Posterior vena cava (tissue), 2 donors: ENCODE data around the gene AVPR1B. TPM values are rescaled to one million over a fixed set of nuclear protein-coding genes. Genes with fewer than 3 reads are reported as not detected.
A peak's percentile ranks its signal among the peaks of the same experiment; 100 is the strongest.

Experiments used
- DNase-seq: peaks from one replicate; pipeline ENCODE4 v3.0.0-alpha.2; 2020; ENCODE audit warnings: low spot score
- intact Hi-C, 2 donors: fragments of 100-400 bp; cut with DNase I; formaldehyde crosslinking; loops; one replicate each; pipeline versions ENCODE4 v1.14.1 to v1.14.2; 2022 to 2023
- total RNA-seq, 2 donors: library from RNA; stranded (reverse); fragmentation: NEBNext Ultra II Directional; extraction: Animal tissue kit (Norgen Biotek cat#: 25700); gene quantifications; one replicate each; pipeline ENCODE4 v1.2.1, GENCODE V29; 2021
- donor health status: DM: yes; HTN: yes; CAD: no.
- donor health status: DM: yes; HTN: yes; CAD: no.

Gene AVPR1B
- total RNA-seq, 2 donors from 2014 or later = not detected

DNA sequence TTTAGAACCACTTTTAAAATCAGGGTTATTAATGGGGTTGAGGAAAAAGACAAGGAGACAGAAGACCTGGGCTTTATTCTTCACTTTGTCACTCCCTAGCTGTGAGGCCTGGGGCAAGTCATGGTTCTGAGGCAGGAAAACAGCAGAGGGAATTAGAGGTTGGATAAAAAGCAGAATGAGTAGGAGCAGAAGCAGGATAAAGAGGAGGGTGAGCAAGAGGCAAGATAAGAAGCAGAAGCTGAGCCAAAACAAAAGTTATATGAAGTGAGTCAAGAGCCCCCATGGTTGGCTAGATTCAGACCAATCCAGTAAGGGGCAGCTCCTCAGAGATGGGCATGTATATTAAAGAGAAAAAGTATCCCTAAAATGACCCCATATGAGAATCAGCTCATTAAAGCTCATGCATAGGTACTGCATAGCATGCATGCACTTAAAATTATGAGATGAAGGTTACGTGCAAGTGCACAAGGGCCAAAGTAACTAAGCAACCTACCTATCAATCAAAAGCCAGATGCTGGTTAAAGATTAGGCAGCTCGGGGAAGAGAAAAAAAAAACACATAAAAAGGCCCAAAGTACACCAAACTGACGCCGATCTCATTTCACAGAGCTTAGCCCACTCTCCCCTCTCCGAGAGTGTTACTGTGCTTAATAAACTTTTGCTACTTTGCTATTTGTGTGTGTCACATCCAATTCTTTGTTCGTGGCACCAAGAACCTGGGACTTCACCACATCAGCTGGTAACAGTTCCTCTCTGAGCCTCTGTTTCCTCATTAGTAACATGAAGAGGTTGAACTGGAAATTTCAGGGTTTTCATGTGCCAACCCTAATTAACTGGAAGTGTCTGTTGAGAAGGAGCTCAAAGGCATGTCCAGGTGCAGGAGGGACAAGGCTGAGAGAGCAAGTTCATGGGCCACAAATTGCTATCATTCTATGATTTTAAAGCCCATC, 2.2 kb downstream of the AVPR1B start:
- no peak for DNase-seq
- intact Hi-C loops = no loop called here

DNA sequence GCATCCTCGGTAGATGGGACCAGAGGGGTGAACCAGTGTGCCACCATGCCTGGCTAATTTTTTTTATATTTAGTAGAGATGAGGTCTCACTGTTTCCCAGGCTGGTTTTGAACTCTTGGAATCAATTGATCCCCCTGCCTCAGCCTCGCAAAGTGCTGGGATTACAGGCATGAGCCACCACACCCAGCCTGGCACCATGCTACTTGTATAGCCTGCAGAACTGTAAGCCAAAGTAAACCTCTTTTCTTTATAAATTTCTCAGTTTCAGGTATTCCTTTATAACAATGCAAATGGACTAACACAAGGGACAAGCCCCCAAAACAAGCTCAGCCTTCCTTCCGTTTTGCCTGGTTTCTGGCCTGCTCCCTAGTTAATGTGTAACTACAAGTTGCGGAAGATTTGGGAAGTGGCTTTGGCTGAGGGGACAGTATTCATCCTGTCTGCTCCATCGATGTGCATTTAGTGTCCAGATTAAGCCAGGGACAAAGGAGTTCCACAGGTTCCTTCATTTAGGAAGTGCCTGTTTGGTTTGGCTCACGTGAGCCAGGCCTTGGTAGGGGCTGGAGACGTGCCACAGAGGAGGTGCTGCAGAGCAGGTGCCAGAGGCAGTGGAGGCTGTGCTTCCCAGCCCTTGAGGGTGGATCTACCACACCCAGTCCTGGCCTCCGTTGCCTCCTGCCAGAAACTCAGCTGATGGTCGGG, 4.4 kb downstream of the AVPR1B start:
- intact Hi-C loops = no loop called here

DNA sequence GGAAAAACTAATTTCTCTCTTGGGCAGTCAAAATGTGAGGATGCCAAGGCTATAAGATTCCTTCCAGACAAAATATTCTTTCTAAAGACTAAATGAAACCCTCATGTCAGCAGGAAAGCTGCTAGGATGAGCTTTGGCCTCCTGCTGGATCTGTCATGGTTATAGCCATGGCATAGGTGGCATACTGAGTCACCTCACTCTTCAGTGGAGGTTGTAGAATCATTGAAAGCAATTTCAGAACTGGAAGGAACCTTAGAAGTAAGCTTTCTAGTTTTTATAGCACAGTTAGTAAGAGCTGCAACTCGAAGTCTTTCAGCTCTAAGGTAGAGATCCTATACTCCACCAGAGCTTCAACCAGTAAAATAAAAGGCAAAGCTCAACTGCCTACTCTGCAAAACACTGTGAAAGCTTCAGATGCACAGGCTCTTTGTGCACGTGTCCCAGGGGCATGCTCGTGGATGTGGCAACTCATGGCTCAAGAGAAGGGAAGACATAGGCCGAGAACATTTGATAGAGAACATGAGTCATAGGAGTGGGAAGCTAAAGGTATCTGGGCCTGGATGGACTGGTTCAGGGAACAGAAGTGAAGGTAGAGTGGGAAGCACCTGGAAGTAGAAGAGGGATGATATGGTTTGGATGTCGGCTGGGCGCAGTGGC, 5.8 kb downstream of the AVPR1B start:
- DNase-seq = no peak
- intact Hi-C loops = no loop called here

More for the DNA sequence above, 4.4 kb downstream of the AVPR1B start:
- DNase-seq = no peak

DNA sequence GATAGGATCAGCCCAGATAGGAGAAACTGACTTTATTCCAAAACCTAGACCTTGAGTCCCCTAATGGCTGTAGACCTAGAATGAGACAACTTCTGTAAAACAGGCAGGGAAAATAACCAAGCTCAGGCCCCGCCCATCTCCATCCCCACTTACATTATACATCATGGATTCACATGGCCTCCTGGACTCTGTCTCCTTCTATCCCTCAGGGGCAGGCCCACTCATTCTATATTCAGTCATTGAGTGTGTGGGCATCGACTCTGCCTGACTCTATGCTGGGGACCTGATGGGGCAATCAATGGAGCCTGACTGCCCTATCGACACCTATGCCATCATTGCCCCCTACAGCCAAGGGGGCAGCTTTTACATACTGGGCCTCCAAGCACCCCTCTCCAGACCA, 6.4 kb downstream of the AVPR1B start:
- intact Hi-C loops = no loop called here
- DNase-seq = no peak

DNA sequence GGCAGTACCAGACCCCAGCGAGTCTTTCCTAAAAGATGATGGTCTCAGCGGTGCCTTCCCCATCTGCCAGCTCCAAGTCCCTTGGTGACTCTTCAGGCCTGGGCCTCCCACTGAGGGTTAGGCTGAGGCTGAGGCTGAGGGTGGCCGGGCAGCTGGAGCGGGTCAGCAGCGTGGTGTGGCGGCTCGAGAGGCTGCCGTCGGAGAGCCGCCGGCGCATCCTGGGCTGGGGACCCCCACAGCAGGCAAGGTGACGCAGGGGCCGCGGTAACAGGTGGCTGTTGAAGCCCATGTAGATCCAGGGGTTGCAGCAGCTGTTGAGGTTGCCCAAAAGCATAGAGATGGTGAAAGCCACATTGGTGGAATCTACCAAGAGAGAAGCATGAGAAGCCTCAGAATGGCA, 7.0 kb downstream of the AVPR1B start:
- DNase-seq = no peak
- intact Hi-C loops = no loop called here

DNA sequence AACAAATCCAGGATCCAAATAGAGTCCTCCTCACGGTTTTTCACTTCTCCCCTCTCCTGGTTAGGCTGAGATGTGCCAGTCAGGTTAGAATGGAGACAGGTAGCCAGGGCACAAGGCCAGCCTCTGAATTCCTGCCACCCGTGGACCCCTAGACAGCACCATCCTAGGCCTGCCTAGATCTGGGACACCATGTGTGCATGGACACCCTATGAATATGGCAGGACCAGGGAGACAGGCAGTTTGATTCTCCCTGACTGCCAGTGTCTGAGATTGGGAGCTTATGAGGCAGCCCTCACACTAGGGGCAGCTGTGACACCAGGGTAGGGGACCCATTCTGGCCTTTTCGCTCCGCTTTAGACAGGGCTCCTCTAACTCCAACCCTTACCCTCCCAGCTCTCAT, 7.5 kb downstream of the AVPR1B start:
- DNase-seq = no peak
- intact Hi-C loops = loop anchor here (5.0 to 10.0 kb wide), 3 partner anchors 122 to 315 kb away; no protein-coding TSS in a partner anchor

DNA sequence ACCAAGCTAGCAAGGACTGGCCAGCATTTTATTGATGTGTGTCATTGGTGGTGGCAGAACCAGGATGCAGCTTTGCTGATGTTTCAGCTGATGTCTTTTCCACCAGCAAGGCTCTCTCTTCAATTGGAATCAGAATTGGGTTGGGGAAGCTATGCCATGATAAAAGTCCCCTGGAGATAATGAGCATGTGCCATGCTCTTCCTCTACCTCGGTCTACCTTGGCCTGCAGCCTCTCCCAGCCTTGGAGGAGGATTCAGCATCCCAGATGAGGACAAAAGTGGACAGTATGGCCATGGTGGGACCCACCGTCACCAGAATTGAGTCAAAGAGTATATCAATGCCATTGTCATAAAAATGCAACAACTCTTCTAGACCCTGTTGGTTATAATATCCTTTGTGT, 8.6 kb downstream of the AVPR1B start:
- DNase-seq = no peak
- intact Hi-C loops = loop anchor here (5.0 to 10.0 kb wide), 3 partner anchors 121 to 314 kb away; no protein-coding TSS in a partner anchor

DNA sequence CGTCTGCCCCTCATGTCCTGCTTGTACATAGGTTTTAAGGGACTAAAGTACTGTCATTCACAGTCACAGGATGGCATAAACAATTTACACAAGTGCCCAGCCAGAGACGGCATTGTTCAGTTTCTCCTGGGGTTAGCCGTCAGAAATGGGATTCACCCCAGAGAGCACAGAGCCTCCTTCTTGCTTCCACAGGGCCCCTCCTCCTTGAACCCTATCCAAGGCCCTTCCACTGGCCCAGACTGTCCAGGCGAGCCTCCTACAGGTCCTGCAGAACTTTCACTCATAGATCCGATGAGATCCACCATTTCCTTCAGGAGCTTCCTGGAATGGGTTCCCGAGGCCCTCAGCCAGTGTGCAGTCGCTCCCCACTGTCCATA, 10.0 kb downstream of the AVPR1B start:
- DNase-seq = no peak
- intact Hi-C loops = loop anchor here (2.0 to 10.0 kb wide), 4 partner anchors 120 to 312 kb away; no protein-coding TSS in a partner anchor

DNA sequence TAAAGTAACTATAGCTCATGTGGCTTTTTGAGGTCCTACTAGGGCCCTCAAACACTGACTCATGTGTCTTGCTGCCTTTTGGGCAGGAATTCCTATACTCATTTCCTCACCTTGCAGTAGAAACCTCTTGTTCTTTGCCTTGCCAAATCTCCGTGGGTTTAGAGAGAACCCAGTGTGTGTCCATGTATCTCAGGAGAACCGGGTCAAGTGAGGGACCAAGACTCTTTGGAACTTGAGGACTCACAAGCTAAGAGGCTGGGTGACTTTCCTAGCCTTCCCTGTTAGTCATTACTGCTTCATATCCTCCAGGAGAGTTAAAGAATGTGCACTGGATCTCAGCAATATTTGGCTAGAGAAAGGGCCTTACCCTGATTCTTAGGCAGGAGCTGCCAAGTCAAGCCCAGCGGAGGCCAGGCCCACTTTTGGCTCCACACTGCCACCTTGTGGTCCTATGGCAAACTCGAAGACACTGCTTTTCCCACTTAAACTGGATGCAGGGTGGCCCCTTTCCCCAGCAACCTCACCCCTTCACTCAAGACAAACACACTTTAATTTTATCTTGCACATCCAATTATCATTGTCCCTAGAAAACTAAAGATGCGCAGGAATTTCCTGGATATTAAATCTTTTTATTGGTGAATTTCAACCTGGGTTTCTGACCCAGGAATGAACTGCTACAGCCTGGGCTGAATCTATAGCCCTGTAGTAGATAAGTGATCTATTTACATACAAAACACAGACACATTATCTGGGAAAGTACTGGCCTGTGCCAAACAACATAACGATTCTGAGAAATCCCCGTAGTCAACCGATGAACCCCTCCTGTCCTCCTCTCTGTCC, 10.6 kb downstream of the AVPR1B start:
- peak; percentile 94 for DNase-seq
- intact Hi-C loops = loop anchor here (2.0 to 10.0 kb wide), 4 partner anchors 119 to 312 kb away; no protein-coding TSS in a partner anchor

DNA sequence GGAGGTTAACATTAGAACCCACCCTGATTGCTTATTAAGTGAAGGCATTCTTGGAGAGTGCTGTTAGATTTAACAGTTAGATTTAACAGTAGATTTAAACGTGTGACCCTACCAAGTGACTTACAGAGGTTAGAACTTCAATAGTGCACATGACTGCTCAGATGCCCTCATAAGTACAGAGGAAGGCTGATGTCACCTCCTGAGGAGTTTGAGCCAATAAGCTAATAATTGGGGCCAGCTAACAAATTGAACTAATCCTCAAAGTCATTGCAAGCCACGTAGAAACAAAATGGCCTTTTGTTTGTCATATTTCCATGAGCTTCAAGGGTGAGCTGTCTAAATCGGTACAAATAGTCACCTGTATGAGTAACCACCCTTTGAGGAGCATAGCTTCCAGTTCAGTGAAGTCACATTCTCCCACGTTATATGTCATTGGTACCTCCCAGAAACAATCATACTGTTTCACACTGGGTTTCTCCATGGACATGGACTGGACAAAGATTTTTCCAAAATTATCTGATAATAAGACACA, 11.7 kb downstream of the AVPR1B start:
- DNase-seq = no peak
- intact Hi-C loops = loop anchor here (5.0 to 10.0 kb wide), 3 partner anchors 118 to 311 kb away; no protein-coding TSS in a partner anchor

DNA sequence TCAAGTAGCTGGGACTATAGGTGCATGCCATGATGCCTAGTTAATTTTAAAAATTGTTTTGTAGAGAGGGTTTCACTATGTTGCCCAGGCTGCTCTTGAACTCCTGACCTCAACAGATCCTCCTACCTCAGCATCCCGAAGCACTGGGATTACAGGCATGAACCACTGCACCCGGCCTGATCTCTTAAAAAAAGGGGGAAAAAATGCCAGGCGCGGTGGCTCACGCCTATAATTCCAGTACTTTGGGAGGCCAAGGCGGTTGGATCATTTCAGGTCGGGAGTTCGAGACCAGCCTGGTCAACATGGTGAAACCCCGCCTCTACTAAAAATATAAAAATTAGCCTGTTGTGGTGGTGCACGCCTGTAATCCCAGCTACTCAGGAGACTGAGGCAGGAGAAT, 13.2 kb downstream of the AVPR1B start:
- intact Hi-C loops = loop anchor here in 1 of 2 donors (10.0 kb wide), 2 partner anchors 189 to 309 kb away; no protein-coding TSS in a partner anchor
- no peak for DNase-seq

DNA sequence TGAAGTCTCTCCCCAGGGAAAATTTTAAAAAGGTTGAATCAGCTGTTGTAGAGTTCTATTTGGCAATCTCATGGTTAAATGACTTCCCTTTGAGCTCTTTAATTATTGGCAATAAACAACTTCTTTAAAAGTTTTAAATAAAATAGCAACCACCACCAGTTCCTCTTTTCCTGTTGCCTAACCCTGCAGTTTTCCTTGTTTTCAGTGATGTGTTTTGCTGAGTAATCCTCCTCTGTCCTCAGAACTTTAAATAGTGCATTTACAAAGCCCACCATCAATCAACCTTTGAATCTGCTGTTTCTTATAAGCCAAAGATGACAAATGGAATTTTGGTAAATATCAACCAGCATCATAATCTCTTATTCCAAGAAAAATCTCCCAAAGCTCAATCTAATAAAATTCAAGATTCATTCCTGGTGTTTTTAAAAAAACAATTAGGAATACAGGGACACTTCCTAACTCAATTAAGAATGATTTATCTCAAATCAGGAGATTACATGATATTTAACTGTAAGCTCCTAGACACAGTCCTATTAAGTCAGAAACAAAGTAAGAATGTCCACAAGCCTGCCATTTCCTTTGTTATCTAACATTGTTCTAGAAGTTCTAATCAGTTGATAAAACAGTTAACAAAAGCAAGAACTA, 14.8 kb downstream of the AVPR1B start:
- no peak for DNase-seq
- intact Hi-C loops = loop anchor here in 1 of 2 donors (10.0 kb wide), 2 partner anchors 188 to 308 kb away; no protein-coding TSS in a partner anchor

DNA sequence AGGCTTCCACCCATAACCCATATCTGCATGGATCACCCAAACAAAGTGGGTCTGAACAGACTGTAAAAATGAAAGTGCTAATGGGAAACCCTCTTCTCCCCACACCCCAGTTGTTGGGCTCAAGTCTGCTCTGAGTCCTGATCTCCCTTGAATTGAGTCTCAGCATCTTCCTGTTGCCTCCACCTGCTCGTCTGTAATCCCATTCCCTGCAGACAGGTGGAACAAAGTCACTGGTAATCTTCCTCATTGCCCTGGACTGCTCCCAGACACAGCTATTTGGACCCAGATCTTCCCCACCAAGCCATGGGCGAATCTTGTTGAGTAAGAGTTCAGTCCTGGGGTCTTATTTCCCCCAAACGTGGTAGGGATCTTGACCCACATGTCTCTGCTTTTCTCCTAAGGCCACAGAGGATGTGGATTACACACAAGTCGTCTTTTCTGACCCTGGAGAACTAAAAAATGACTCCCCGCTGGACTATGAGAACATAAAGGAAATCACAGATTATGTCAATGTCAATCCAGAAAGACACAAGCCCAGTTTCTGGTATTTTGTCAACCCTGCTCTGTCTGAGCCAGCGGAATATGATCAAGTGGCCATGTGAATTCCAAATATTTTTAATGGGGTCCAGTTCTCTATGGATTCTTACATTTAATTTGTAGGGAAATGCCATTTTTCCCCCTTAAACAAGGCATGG, 15.7 kb downstream of the AVPR1B start:
- intact Hi-C loops = loop anchor here in 1 of 2 donors (10.0 kb wide), 2 partner anchors 187 to 307 kb away; no protein-coding TSS in a partner anchor
- DNase-seq = no peak

DNA sequence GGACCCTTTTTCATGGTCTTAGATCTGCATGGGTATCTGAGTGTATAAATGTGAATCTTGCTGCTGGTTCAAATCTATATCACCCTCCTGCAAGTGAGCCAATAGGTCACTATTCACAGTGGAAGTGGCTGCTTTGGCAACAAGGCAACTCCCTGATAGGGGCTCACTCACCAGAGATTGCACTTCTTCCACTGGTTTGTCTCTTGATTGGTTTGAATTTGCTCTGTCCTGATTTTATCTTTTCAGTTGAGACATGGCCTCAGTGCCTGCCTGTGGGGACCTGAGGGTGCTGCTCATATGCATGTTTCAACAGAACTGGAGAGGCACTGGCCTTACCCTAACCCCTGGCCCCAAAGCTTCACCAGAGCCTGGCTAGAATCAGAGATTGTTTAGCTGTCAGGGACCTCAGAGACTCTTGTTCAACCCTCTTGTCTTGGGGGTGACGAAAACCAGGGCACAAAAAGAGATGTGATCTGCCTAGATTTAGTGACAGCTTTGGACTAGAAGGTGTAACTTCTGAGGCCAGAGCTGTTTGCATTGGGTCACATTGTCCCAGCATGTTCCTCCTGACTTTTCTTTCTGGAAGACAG, 16.9 kb downstream of the AVPR1B start:
- no peak for DNase-seq
- intact Hi-C loops = loop anchor here in 1 of 2 donors (10.0 kb wide), 2 partner anchors 186 to 306 kb away; no protein-coding TSS in a partner anchor

DNA sequence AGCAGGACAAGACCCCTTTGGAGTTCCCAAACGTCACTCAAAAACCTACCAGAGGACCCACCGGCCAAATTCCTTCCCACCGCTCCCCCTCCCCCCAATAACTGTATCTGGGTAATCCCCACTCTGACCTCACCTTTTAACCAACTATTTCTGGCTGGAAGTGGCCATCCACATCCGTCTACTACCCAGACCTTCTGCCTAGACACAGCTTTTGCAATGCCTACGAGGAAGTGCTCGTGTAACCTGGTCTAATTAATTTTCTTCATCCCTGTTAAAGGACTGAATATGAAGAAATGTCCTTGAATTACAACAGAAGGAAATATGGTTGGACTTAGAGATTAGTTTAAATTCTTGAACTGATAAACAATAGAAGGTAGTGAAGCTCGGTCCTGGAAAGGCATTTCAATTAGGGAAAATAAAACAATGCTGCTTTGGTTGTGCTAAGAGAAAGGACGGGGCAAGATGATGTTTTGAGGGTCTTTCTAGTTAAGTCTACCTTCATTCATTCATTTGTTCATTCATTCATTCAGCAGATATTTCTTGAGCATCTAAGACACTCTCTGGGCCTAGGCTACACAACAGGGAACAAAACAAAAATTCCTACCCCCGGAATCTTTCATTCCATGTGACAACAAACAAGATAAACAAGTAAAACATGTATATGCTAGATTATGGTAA, 18.8 kb downstream of the AVPR1B start:
- DNase-seq = no peak
- intact Hi-C loops = no loop called here

DNA sequence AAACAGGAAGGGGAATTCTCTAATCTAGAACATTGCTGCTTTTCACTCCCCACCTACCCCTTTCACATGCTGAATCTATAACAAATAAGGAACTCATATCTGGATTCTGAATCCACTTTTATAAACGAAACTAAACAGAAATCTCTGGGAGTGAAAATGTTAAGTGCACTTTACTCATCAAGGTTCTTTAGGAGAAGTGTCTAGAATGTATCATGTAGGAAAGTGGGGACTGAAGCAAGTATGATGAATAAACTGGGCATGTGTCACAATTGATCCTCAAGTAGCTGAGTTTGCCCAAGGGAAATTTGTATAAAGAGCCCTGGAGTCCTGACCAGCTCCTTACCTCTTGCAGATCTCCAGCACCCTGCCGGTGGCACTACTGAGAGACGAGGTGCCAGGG, 19.8 kb downstream of the AVPR1B start:
- intact Hi-C loops = no loop called here
- DNase-seq = no peak
